ENCODE measurements around the gene IRF2BP1. TPM values are rescaled to one million over a fixed set of nuclear protein-coding genes. Genes with fewer than 3 reads are reported as not detected.

The IRF2BP1 gene
- total and polyA plus RNA-seq, 2 of the 13 experiments (the other 11 are each of a cell fraction or from before 2014, with no cell fraction given) = 4.3 to 14.3 TPM

GRCh38 chr19:45878043-45878794 is 7.7 kb downstream of the IRF2BP1 start (continued):
- TF ChIP-seq HNF1A (IDR thresholded peaks at IDR 0.05; ENCODE audit: low read depth) = no peak; the same call in 1 of the 2 replicates
- peak; percentile 79; the same call in 1 of the 2 replicates for TF ChIP-seq HNF1A (CRISPR knock-in tag; IDR thresholded peaks at IDR 0.05; ENCODE audit: borderline replicate concordance)
- no peak for TF ChIP-seq AHR (CRISPR knock-in tag; IDR thresholded peaks at IDR 0.05)
- TF ChIP-seq E2F1 (CRISPR knock-in tag; IDR thresholded peaks at IDR 0.05) = no peak
- peak; percentile 45; the same call in 1 of the 2 replicates for TF ChIP-seq ZNF652 (CRISPR knock-in tag; IDR thresholded peaks at IDR 0.05; ENCODE audit: borderline replicate concordance, low read depth)
- peak; percentile 58 for TF ChIP-seq MAX (IDR thresholded peaks at IDR 0.05)
- 0 out of 4 replicates have a peak, but pooled peaks of 1 of the 2 experiments have one; percentile 28 for TF ChIP-seq EP300 (IDR thresholded peaks at IDR 0.05; ENCODE audit: low read depth in 2 of 2, low read length in 2 of 2)
- TF ChIP-seq EP300 (CRISPR knock-in tag; IDR thresholded peaks at IDR 0.05; ENCODE audit: borderline replicate concordance) = peak; percentile 46; the same call in 1 of the 2 replicates
- TF ChIP-seq JUN (CRISPR knock-in tag; IDR thresholded peaks at IDR 0.05) = no peak
- no peak for TF ChIP-seq NCOR1 (IDR thresholded peaks at IDR 0.05; ENCODE audit: borderline replicate concordance, low read length)
- no peak for TF ChIP-seq ATF7 (IDR thresholded peaks at IDR 0.05)
- no peak for TF ChIP-seq ATF7 (CRISPR knock-in tag; IDR thresholded peaks at IDR 0.05)
- no peak for TF ChIP-seq ZHX1 (CRISPR knock-in tag; IDR thresholded peaks at IDR 0.05; ENCODE audit: low read depth)
- 0 out of 2 replicates have a peak, but pooled peaks have one; percentile 26 for TF ChIP-seq ZKSCAN5 (CRISPR knock-in tag; IDR thresholded peaks at IDR 0.05)
- TF ChIP-seq ZNF567 (CRISPR knock-in tag; IDR thresholded peaks at IDR 0.05; ENCODE audit: borderline replicate concordance) = no peak; the same call in 1 of the 2 replicates
- no peak for TF ChIP-seq NR2F6 (IDR thresholded peaks at IDR 0.05)
- peak; percentile 56; the same call in 1 of the 2 replicates for TF ChIP-seq NR2F6 (CRISPR knock-in tag; IDR thresholded peaks at IDR 0.05)
- TF ChIP-seq ZSCAN5A (CRISPR knock-in tag; IDR thresholded peaks at IDR 0.05; ENCODE audit: borderline replicate concordance) = no peak
- TF ChIP-seq HNRNPLL (IDR thresholded peaks at IDR 0.05; ENCODE audit: low read depth, low read length, poor library complexity, severe bottlenecking) = no peak
- TF ChIP-seq SP1 (IDR thresholded peaks at IDR 0.05) = no peak
- TF ChIP-seq SP1 (CRISPR knock-in tag; IDR thresholded peaks at IDR 0.05) = no peak

Measured in HepG2 (cell line).